NCI-H748 treated with DMSO at 0.1 percent for 48 hours (cell line): ENCODE data around the gene TXNL1.

Experiments used
- DNase-seq: peaks from one replicate; lab custom pipeline; 2025; lab: John Stamatoyannopoulos, UW

Gene TXNL1

DNA sequence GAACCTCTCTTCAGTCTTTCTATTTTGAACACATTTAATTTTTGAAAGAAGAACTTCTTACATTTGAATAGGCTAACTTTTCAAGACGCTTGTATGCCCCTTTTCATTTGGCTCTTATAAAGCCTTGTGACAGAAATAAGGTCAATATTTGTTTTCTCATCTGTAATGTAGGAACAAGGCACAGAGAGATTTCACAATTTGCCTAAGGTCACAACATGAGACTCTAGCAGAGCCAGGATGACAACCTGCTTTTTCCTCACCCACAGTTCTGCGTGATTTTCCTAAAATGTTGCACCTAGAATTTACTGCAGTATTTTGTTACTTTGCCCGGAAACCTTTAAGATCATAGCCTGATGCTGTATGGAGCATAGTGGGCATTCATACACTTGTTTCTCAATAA, 67.4 kb downstream of the TXNL1 start:
- no peak for DNase-seq

DNA sequence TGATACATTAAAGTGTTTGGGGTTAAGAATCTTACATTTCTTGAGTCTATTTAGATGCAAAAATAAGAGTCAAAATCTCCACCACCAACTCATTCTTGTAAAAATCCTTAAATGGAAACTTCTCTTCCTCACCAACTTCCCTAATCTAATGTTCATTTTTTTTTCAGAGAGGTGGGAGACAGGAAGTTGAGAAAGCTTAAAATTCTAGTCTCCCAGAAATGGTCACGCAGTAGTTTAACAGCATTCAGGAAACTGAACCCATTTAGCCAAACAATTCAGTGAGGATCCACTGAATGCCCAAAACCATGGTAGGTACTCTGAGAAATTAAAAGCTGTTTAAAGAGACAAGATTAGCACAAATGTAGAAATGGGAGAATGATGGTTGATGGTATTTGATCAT, 69.0 kb downstream of the TXNL1 start:
- no peak for DNase-seq

DNA sequence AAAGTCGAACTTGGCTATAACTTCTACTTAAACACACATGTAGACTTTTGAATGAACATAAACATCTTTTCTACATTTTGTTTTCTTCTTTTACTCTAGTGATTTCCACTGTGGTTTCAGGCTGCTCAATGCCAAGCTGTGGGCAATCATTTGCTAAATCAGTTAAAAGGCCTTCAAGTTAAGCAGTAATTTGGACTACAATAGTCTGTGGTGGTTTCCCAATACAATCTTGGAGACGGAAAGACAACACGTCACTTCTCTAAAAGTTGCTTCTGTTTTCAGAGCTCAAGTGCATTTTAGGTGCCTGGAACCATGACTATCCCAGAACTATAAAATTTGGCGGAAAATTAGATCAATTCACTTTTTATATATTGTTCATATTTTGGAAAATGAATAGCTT, 69.4 kb downstream of the TXNL1 start:
- DNase-seq: no peak

- no peak for DNase-seq
These were observed 72.6 kb downstream of the TXNL1 start for GRCh38 chr18:56565551-56566345.

GRCh38 chr18:56565046-56565445, 73.3 kb downstream of the TXNL1 start:
- no peak for DNase-seq

DNA sequence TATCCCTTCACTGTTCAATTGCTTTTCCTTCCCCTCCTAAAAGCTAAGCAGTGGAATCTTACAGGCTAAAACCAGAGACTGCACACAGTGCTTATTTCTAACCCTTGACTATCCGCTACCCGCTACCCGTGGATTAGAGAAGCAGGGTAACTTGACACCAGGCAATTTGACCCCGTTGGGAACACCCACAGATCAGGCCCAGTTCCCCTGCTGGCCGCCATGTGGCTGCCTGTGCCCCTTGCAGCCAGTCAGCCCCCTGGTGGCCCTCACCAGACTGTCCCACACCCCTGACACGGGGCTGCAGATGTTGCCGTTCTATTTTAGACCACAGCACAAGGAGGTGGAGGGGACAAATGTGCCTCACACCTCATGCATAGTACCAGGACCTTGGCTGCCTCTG, 74.8 kb downstream of the TXNL1 start:
- peak; percentile 14 for DNase-seq

- no peak for DNase-seq
These were observed 75.9 kb downstream of the TXNL1 start for GRCh38 chr18:56562479-56562878.

DNA sequence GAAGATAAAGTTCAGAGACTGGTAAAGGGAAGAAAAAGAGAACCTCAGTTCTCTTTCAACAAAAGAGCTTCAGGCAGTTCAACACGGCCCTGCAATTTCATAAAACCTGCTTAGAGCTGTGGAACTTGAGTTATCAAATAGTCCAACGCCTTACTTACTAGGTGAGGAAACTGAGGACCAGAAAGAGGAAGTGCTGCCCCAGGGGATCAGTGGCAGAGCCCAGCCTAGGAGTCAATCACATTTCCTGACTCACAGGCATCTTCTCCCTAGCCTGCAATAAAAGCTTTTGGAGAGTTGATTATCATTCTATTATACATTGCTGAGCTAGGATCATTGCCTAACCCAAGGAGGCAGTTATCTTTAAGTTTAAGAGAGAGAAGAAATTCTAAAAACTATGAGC, 77.4 kb downstream of the TXNL1 start:
- no peak for DNase-seq

- DNase-seq: no peak
These were observed 79.3 kb downstream of the TXNL1 start for GRCh38 chr18:56559044-56559443.

DNA sequence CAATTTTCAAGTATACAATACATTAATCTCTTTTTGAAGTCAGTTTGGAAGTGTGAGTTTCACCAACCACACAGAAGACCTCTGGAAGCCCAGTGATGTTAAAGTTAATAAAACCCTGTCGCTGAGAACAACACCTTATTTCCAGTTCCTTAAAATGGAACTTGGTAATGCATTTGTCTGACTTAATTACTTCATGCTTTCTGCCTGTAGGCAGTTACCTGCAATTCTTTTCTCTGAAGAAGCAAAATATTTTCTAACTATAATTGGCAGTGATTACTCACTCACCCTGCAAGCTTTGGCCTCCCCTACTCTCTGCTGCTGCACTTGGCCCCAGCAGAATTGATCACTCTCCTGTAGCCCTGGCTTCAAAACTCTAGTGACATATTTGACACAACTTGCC, 81.5 kb downstream of the TXNL1 start:
- DNase-seq: no peak

- no peak for DNase-seq
These were observed 88.3 kb downstream of the TXNL1 start for GRCh38 chr18:56550121-56550520.
